ENCODE measurements around the gene CCDC88A. TPM values are rescaled to one million over a fixed set of nuclear protein-coding genes. Genes with fewer than 3 reads are reported as not detected.

CCDC88A gene
- total and polyA plus RNA-seq, 8 donors, result 73.4 to 107 (median 101) TPM

GRCh38 chr2:55355451-55355850 is 64.2 kb downstream of the CCDC88A start:
- Histone ChIP-seq H3K27me3 (no peaks in the 10 kb centered on the region), H3K9me3 (no peaks in the 10 kb centered on the region), H3K36me3 (peaks cover 0 to 28% of the 10 kb centered on the region in 2 donors), H3K4me3 (no peak overlapping the region), H3K27ac (no peak overlapping the region), H3K4me1 (no peaks in the 10 kb centered on the region)
- no peak for TF ChIP-seq CTCF (IDR thresholded peaks at IDR 0.05)
- intact Hi-C loops (cut with DNase I), result no loop called here
- ATAC-seq, result no peak
- no peak for DNase-seq

- Histone ChIP-seq H3K4me3 (no peak overlapping the region), H3K27me3 (no peaks in the 10 kb centered on the region), H3K27ac (no peak overlapping the region), H3K36me3 (peaks cover 0 to 56% of the 10 kb centered on the region in 2 donors), H3K9me3 (no peaks in the 10 kb centered on the region), H3K4me1 (no peaks in the 10 kb centered on the region)
- ATAC-seq (no peak), DNase-seq (no peak)
- intact Hi-C loops (cut with DNase I), result no loop called here
- TF ChIP-seq CTCF (IDR thresholded peaks at IDR 0.05), result no peak
These were observed 68.0 kb downstream of the CCDC88A start for GRCh38 chr2:55351672-55352071.

GRCh38 chr2:55345064-55345463 is 74.6 kb downstream of the CCDC88A start:
- Histone ChIP-seq H3K27ac (no peak overlapping the region), H3K27me3 (no peaks in the 10 kb centered on the region), H3K4me3 (no peak overlapping the region), H3K36me3 (peaks cover 0 to 61% of the 10 kb centered on the region in 2 donors), H3K9me3 (no peaks in the 10 kb centered on the region), H3K4me1 (no peaks in the 10 kb centered on the region)
- intact Hi-C loops (cut with DNase I), result no loop called here
- ATAC-seq (no peak), DNase-seq (no peak)
- no peak for TF ChIP-seq CTCF (IDR thresholded peaks at IDR 0.05)

GRCh38 chr2:55338268-55338667 is 81.4 kb downstream of the CCDC88A start:
- TF ChIP-seq CTCF (IDR thresholded peaks at IDR 0.05), result no peak
- no peak overlapping the region for H3K4me3 ChIP-seq
- peaks cover 0 to 37% of the 10 kb centered on the region in 2 donors for H3K36me3 ChIP-seq
- H3K9me3 ChIP-seq, result no peaks in the 10 kb centered on the region
- no peaks in the 10 kb centered on the region for H3K27me3 ChIP-seq
- intact Hi-C loops (cut with DNase I), result no loop called here
- H3K4me1 ChIP-seq, result no peaks in the 10 kb centered on the region
- DNase-seq, result no peak
- H3K27ac ChIP-seq, result no peak overlapping the region
- ATAC-seq, result no peak

GRCh38 chr2:55334728-55335127 is 84.9 kb downstream of the CCDC88A start:
- no peak for ATAC-seq
- intact Hi-C loops (cut with DNase I), result no loop called here

More at GRCh38 chr2:55334728-55335127, 84.9 kb downstream of the CCDC88A start:
- H3K4me3 ChIP-seq, result no peak overlapping the region
- no peaks in the 10 kb centered on the region for H3K27me3 ChIP-seq
- peaks cover 0 to 43% of the 10 kb centered on the region in 2 donors for H3K36me3 ChIP-seq
- DNase-seq, result no peak
- no peak overlapping the region for H3K27ac ChIP-seq
- no peaks in the 10 kb centered on the region for H3K9me3 ChIP-seq
- no peaks in the 10 kb centered on the region for H3K4me1 ChIP-seq
- TF ChIP-seq CTCF (IDR thresholded peaks at IDR 0.05), result no peak
